ENCODE results near the gene RNF17.
"Not testable (repeated sequence)": the region's sequence is repeated elsewhere in the genome, so short reads cannot be mapped to it uniquely, and the experiment has no call there.

RNF17 gene, protein sequence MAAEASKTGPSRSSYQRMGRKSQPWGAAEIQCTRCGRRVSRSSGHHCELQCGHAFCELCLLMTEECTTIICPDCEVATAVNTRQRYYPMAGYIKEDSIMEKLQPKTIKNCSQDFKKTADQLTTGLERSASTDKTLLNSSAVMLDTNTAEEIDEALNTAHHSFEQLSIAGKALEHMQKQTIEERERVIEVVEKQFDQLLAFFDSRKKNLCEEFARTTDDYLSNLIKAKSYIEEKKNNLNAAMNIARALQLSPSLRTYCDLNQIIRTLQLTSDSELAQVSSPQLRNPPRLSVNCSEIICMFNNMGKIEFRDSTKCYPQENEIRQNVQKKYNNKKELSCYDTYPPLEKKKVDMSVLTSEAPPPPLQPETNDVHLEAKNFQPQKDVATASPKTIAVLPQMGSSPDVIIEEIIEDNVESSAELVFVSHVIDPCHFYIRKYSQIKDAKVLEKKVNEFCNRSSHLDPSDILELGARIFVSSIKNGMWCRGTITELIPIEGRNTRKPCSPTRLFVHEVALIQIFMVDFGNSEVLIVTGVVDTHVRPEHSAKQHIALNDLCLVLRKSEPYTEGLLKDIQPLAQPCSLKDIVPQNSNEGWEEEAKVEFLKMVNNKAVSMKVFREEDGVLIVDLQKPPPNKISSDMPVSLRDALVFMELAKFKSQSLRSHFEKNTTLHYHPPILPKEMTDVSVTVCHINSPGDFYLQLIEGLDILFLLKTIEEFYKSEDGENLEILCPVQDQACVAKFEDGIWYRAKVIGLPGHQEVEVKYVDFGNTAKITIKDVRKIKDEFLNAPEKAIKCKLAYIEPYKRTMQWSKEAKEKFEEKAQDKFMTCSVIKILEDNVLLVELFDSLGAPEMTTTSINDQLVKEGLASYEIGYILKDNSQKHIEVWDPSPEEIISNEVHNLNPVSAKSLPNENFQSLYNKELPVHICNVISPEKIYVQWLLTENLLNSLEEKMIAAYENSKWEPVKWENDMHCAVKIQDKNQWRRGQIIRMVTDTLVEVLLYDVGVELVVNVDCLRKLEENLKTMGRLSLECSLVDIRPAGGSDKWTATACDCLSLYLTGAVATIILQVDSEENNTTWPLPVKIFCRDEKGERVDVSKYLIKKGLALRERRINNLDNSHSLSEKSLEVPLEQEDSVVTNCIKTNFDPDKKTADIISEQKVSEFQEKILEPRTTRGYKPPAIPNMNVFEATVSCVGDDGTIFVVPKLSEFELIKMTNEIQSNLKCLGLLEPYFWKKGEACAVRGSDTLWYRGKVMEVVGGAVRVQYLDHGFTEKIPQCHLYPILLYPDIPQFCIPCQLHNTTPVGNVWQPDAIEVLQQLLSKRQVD (N-terminal part only)

DNA sequence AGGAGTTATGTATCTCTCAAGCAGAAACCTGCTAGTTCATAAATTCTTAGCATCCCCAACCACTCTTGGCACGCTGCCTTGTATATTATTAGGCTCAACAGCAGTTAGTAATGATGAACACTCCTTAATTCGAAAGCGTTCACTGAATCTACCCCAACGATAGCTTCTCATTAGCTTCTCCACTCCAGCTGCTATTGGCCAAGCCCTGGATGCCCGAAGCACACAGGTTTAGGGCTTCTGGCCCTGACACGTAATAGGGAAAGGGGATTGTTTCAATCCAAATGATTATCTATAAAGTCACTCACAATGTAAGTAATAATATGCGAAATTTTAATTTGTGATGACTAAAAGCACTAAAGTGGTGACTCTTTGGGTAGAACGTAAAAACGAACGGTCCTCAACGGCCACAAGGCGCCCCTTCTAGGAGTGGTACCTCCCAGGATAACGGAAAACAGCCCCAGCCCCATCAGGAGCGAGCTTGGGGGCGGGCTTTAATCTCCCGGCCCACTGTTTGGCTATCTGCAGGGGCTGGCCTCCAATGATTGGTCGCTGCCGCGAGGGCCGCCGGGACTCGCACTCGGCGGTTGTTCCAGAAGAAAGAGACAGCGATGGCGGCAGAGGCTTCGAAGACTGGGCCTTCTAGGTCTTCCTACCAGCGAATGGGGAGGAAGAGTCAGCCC lies at the start of gene RNF17:
RNF17 (plus strand) TSS at position 574 of the 680 bp plus-strand sequence; CDS start at position 609, 35 bp downstream.
- in situ Hi-C loops (cut with HindIII; ENCODE audit: low pct_ligation_motif_present, low pct_unique_long_range_greater_than_20kb, low sequenced_read_pairs), result no loop called here

DNA sequence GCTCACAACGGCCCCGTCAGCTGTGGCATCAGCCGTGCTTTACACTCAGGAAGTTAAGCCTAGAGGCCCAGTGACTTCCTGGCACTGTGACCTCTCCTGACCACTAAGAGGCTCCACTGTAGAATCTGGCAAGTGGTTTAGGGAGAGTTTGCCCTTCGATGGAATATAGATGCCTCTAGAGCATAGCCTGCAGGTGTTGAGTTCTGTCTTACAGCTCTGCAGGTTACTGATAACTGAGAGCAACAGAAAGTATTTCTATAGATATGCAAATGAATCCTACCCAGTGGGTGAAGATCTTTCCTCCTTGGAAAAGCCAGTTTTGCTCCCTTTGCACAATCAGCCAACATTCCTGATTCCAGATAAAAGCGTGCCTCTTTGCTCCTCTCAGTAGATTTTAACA lies 48.0 kb upstream of the RNF17 start:
- in situ Hi-C loops (cut with HindIII; ENCODE audit: low pct_ligation_motif_present, low pct_unique_long_range_greater_than_20kb, low sequenced_read_pairs), result no loop called here

More for the DNA sequence above, at the start of gene RNF17:
- DNase-seq, result no peak

DNA sequence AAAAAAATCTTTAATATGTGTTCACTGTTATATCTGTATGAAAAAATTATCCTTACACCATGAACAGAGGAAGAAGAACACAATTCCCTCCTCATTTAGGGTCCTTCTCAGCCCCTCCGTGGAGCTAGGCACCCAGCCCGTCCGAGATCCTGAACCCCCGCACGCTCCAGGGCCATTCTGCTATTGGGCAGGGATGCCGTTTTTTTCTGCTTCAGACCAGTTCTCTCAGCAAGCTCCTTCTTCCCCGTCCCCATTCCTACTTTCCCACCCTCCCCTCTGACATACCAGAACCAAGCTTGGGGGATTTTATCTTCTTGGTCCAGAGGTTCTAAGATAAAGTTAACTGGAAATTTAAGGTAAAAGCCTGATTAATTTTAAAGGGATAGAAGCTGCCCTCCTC lies 47.5 kb upstream of the RNF17 start:
- in situ Hi-C loops (cut with HindIII; ENCODE audit: low pct_ligation_motif_present, low pct_unique_long_range_greater_than_20kb, low sequenced_read_pairs), result no loop called here
- no peak for DNase-seq

More for the DNA sequence above, 48.0 kb upstream of the RNF17 start:
- DNase-seq, result no peak

DNA sequence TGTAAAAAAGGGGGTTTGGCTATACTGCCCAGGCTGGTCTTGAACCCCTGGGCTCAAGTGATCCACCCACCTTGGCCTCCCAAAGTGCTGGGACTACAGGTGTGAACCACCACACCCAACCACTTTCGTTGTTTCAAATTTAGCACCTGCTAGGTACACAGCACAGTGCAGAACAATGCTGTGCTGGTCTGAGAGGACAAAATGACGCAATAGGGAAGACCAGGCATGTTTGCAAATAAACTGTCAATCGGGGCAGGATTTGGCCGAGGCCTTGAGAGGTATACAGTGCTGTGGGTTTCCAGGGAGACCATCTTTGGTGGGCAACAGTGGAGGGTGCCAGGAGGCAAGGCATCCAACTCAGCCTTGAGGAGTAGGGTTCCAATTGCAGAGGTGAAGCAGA lies 46.8 kb upstream of the RNF17 start:
- DNase-seq, result no peak
- in situ Hi-C loops (cut with HindIII; ENCODE audit: low pct_ligation_motif_present, low pct_unique_long_range_greater_than_20kb, low sequenced_read_pairs), result no loop called here

DNA sequence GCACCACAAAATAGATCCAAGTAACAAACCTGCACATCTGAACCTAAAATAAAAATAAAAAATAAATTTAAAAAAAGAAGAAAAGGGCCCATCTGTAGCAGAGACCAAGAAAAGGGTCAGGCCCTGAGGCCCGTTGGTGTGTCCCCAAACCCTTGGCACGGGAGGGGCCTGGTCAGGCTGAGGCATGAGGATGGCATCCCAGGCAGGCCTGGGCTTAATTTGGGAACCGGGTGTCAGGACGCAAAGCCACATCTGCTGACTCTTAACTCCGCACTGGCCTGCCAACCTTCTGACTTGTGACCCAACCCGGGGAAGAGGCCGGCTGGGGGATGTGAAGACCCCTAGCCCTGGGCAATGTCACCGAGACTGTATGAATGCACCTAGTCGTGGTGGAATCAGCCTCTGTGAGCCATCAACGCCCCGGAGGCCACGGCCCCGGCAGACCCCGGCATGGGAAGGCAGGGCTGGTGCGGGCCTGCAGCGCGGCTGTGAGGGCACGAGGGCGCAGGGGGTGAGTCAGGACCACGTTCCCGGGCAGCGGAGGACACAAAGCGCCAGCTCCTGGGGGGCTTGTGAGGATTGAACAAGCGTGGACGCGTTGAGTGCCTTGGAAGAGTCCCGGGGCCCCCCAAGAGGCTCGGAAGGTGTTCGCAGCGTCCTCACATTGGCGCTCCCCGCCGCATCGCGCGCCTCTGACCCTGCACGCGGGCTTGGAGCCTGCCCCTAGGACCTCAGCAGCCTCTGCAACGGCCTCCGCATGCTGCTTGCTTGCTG lies 45.6 kb upstream of the RNF17 start:
- in situ Hi-C loops (cut with HindIII; ENCODE audit: low pct_ligation_motif_present, low pct_unique_long_range_greater_than_20kb, low sequenced_read_pairs), result no loop called here
- DNase-seq, result no peak

DNA sequence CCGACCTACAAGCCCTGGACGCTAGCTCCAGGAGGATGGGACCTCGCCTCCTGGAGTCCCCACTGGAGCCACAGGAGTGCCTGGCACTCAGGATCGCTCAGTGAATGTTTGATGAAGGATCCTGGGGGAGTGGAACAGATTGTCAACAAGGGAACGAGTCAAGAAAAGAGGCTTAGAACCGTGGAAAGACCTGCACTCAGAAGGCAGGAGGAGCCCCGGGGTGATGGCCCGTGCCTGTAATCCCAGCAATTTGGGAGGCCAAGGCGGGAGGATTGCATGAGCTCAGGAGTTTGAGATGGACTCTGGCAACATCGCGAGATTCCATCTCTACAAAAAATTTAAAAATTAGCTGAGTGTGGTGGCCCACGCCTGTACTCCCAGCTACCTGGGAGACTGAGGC lies 44.8 kb upstream of the RNF17 start:
- in situ Hi-C loops (cut with HindIII; ENCODE audit: low pct_ligation_motif_present, low pct_unique_long_range_greater_than_20kb, low sequenced_read_pairs), result no loop called here
- DNase-seq, result no peak

DNA sequence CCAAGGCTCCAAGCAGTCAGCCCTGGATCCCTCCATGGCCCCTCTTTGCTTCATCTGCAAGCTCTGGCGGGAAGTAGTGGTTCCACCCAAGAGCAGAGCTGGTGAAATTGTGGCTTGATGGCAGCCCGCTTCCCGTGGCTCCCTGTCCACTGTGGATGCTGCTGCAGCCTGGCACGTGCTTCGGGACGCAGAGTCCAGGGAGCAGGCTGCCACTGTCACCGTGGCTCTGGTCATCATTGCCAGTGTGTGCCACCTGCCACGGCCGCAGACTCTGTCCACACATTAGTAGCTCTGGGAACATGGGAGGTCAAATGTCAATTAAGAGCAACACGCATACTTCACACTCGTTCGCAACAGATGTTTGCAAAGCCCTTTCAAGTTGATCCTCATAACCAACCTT lies 40.8 kb upstream of the RNF17 start:
- in situ Hi-C loops (cut with HindIII; ENCODE audit: low pct_ligation_motif_present, low pct_unique_long_range_greater_than_20kb, low sequenced_read_pairs), result no loop called here
- no peak for DNase-seq

DNA sequence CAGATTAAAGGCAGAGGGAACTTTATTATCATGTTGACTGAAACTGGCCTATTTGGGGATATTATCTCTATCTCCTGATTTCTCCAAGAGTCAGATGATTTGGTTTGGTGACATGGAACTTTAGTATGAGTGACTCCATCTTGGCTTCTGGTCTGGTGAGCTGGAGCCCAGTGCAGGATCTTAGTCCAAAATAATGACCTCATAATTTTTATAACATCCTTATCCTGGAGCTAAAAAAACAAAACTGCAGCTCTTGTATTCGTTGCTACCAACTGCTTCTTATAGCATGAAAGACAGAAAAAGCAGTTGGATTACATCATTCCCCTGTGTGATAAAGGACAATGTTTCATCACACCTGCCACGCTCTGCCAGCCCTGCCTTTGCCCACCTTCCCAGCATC lies 39.3 kb upstream of the RNF17 start:
- in situ Hi-C loops (cut with HindIII; ENCODE audit: low pct_ligation_motif_present, low pct_unique_long_range_greater_than_20kb, low sequenced_read_pairs), result no loop called here
- DNase-seq, result no peak

DNA sequence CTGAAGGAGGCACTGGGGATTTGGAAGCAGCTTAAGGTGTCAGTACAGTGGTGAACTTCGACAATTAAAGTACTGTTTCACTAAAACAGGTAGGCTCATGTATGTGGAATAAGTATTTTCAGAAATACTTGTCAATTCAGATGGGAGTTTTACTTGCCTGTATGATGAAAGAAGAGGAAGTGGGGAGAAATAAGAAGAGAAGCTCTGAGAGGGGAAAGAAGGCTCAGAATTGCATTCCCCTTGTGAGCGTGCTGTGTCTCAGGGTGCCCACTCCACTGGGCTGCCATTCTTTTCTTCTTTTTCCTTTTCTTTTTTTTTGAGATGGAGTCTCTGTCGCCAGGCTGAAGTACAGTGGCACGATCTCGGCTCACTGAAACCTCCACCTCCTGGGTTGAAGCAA lies 38.6 kb upstream of the RNF17 start:
- no peak for DNase-seq
- in situ Hi-C loops (cut with HindIII; ENCODE audit: low pct_ligation_motif_present, low pct_unique_long_range_greater_than_20kb, low sequenced_read_pairs), result no loop called here

DNA sequence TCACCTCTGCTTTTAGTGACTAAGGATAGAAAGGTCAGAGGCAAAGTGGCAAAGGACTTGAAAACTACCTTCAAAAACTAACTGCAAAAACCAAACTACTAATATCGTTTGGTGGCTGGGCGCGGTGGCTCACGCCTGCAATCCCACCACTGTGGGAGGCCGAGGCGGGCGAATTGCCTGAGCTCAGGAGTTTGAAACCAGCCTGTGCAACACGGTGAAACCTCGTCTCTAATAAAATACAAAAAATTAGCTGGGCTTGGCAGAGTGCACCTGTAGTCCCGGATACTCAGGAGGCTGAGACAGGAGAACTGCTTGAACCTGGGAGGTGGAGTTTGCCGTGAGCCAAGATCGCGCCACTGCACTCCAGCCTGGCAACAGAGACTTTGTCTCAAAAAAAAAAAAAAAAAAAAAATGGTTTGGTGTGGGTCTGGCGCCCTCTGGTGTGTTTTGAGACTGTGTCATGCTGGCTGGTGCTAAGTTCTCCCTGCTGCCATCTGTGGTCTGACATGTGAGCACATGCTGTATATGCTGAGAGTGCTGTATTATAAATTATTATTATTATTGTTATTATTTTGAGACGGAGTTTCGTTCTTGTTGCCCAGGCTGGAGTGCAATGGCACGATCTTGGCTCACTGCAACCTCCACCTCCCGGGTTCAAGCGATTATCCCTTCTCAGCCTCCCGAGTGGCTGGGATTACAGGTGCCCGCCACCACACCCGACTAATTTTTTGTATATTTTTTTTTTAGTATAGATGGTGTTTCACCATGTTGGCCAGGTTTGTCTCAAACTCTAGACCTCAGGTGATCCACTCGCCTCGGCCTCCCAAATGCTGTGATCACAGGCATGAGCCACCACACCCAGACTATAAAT lies 36.0 kb upstream of the RNF17 start:
- in situ Hi-C loops (cut with HindIII; ENCODE audit: low pct_ligation_motif_present, low pct_unique_long_range_greater_than_20kb, low sequenced_read_pairs), result no loop called here
- peak; percentile 79 for DNase-seq

DNA sequence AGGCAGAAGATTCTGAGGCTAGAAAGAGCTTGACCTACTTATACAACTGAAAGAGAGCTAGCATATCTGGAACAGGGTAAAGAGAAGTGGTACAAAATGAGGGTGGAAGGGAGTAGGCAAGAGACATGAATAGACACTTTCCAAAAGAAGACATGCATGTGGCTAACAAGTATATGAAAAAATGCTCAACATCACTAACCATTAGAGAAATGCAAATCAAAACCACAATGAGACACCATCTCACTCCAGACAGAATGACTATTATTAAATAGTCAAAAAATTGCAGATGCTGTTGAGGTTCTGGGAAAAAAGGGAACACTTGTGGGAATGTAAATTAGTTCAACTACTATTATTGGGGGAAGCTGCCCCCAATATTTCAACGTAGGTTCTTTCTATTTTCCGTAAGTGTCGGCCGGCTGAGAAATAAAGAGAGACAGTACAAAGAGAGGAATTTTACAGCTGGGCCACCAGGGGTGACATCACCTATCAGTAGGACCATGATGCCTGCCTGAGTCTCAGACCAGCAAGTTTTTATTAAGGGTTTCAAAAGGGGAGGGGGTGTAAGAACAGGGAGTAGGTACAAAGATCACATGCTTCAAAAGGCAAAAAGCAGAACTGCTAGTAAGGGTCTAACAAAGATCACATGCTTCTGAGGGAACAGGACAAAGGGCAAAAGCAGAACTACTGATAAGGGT lies 32.9 kb upstream of the RNF17 start:
- in situ Hi-C loops (cut with HindIII; ENCODE audit: low pct_ligation_motif_present, low pct_unique_long_range_greater_than_20kb, low sequenced_read_pairs); DNase-seq: not testable (repeated sequence)

DNA sequence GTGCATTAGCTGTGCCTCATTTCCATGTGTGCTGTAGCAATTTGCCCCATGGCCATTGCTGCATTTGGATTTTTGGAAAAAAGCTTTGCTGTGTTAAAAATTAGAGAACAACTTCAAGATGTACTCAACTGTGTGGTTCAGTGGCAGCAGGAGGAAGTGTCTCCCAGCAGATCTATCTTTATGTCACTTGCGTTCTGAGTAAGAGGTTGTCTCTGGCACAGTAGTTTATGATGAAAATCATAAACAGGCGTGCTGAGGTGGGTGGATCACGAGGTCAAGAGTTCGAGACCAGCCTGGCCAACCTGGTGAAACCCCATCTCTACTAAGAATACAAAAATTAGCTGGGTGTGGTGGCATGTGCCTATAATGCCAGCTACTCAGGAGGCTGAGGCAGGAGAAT lies 29.0 kb upstream of the RNF17 start:
- no peak for DNase-seq
- in situ Hi-C loops (cut with HindIII; ENCODE audit: low pct_ligation_motif_present, low pct_unique_long_range_greater_than_20kb, low sequenced_read_pairs), result no loop called here

DNA sequence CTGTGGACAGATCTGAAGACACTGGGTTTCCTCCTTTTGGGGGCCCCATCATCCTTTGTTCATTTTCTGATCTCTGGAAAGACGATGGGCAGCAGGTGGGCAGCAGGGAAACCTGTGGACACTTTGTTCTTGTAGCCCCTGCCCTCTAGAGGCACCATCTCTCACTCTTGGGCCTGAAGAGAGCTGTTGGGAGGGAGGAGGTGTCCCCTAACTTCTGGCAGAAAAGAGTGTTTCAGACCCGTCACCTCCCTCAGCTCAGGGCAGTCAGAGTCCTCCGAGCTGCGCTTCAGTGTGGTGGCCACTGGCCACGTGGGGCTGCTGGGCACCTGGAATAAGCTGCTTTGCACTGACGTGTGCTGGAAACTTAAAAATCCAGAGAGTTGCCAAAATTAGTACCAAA lies 26.9 kb upstream of the RNF17 start:
- no peak for DNase-seq
- in situ Hi-C loops (cut with HindIII; ENCODE audit: low pct_ligation_motif_present, low pct_unique_long_range_greater_than_20kb, low sequenced_read_pairs), result no loop called here

DNA sequence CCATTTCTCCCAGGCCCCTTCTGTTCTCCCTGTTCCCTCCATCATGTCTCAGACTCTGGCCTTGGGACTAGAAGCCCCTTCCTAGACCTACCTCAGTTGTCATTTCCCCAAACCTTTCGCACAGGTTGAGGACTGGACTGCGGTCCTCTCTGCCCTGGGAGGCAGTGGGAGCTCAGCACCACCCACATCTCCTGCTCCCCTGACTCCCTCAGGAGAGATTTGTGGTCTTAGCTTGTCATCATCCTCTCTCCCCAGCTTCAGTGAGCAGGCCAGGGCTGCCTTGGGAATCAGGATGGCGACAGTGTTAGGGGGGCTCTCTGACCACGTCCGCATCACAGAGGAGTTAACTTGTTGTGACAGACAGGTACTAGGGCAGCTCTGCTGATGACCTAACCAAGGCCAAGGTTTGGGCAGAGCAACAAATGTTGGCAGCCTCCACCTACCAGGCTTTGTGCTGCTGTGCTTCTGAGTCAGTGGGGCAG lies 25.6 kb upstream of the RNF17 start:
- no peak for DNase-seq
- in situ Hi-C loops (cut with HindIII; ENCODE audit: low pct_ligation_motif_present, low pct_unique_long_range_greater_than_20kb, low sequenced_read_pairs), result no loop called here

DNA sequence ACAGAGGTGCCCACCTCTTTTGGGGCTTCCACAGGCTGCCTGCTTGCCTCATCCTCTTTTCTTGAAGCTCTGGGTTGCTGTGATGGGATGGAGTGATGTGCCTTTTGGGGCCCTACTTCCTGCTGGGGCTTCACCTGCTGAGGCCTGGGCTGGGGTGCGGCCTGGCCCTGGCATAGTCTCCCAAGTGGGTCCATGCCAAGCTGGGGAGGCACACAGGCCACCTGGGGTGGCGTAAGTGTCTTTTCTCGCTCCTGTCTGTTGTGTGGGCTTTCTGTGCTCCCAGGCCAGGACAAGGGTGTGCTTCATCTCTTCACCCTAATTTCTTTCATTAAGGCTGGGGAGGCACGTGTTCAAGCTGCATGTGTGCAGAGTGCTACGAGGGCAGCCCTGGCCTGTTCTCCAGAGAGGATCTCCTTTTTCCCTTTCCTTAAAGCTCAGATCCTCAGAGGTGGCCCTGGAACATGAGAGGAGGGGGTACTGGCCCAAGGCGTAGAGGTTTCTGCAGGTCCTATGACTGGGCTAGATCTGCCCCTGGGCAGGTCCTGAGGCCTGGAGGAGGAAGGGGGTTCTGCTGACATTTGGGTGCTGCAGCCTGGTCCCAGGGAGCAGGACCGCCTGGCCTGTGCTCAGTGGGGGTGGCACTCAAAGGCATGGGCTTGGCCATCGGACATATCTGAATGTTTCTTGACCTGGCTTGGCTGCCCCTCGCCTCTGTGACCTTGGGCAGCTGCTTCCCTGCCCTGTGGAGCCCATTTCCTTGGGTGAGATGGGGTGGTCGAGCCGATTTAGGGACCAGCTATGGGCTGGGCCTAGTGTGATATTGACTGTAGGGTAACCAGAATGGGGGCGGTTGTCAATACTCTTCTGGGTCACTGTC lies 23.7 kb upstream of the RNF17 start:
- DNase-seq, result no peak
- in situ Hi-C loops (cut with HindIII; ENCODE audit: low pct_ligation_motif_present, low pct_unique_long_range_greater_than_20kb, low sequenced_read_pairs), result no loop called here

Measured in ACHN (cell line).